Loucy (cell line): Measurements from ENCODE around the gene MRPL36.

Experiments
- H2AFZ ChIP-seq: fragments of 200-600 bp; sonication (generic); 2 replicates; pipeline ENCODE4 v1.6.0; 2016; ENCODE audit warnings: antibody characterized with exemption, mild to moderate bottlenecking, low read length, moderate library complexity
- H3F3A ChIP-seq: fragments of 200-600 bp; 2 replicates; pipeline ENCODE4 v1.6.0; 2016; ENCODE audit warnings: antibody characterized with exemption, low read depth, mild to moderate bottlenecking
- H3K27me3 ChIP-seq: fragments of 200-600 bp; sonication (generic); 2 replicates; pipeline ENCODE4 v1.6.1; 2014; ENCODE audit warnings: low read length, mild to moderate bottlenecking; ENCODE audit not compliant: insufficient read depth, poor library complexity, severe bottlenecking
- H3K36me3 ChIP-seq: fragments of 200-600 bp; sonication (generic); 2 replicates; pipeline ENCODE4 v1.6.1; 2016; ENCODE audit warnings: low read length; ENCODE audit not compliant: insufficient read depth
- H3K4me1 ChIP-seq: fragments of 200-600 bp; sonication (generic); 2 replicates; pipeline ENCODE4 v1.5.1; 2014; ENCODE audit warnings: low read length, mild to moderate bottlenecking; ENCODE audit not compliant: insufficient read depth, poor library complexity, severe bottlenecking
- H3K4me2 ChIP-seq: fragments of 200-600 bp; sonication (generic); 2 replicates; pipeline ENCODE4 v1.6.0; 2014; ENCODE audit warnings: antibody characterized with exemption, low read length, low read depth, mild to moderate bottlenecking; ENCODE audit not compliant: poor library complexity, severe bottlenecking
- H3K4me3 ChIP-seq: fragments of 200-600 bp; sonication (generic); 2 replicates; pipeline ENCODE4 v1.5.1; 2014; ENCODE audit warnings: low read length, mild to moderate bottlenecking, mixed read lengths; ENCODE audit not compliant: poor library complexity, severe bottlenecking
- H3K79me2 ChIP-seq: fragments of 200-600 bp; sonication (generic); 2 replicates; pipeline ENCODE4 v1.6.1; 2014; ENCODE audit warnings: low read length; ENCODE audit not compliant: insufficient read depth
- H3K9ac ChIP-seq: fragments of 200-600 bp; sonication (generic); 2 replicates; pipeline ENCODE4 v1.6.0; 2014; ENCODE audit warnings: mild to moderate bottlenecking, low read depth, low read length, moderate library complexity; ENCODE audit not compliant: poor library complexity, severe bottlenecking
- H3K9me2 ChIP-seq: fragments of 200-600 bp; sonication (generic); replicated peaks from 2 replicates; pipeline ENCODE4 v1.6.1; 2016; ENCODE audit warnings: low read depth, low read length, mixed read lengths
- H3K9me3 ChIP-seq: fragments of 200-600 bp; sonication (generic); 2 replicates; pipeline ENCODE4 v1.6.1; 2014; ENCODE audit warnings: mild to moderate bottlenecking, antibody characterized with exemption, low read length, low read depth; ENCODE audit not compliant: insufficient read depth
- H4K20me1 ChIP-seq: fragments of 200-600 bp; sonication (generic); 2 replicates; pipeline ENCODE4 v1.6.0; 2014; ENCODE audit warnings: antibody characterized with exemption, low read length, mild to moderate bottlenecking; ENCODE audit not compliant: insufficient read depth, poor library complexity, severe bottlenecking
- EZH2phosphoT487 ChIP-seq: fragments of 200-600 bp; IDR thresholded peaks from 2 replicates; pipeline ENCODE4 v1.6.1; 2018; ENCODE audit warnings: antibody characterized with exemption, mild to moderate bottlenecking, moderate library complexity, borderline replicate concordance
- TF ChIP-seq, protein P1 (sequence below): fragments of 200-600 bp; sonication (generic); conservative IDR thresholded peaks from 2 replicates; pipeline ENCODE4 v1.5.1; 2014; ENCODE audit warnings: mild to moderate bottlenecking, antibody characterized with exemption, low read length

Gene MRPL36

DNA sequence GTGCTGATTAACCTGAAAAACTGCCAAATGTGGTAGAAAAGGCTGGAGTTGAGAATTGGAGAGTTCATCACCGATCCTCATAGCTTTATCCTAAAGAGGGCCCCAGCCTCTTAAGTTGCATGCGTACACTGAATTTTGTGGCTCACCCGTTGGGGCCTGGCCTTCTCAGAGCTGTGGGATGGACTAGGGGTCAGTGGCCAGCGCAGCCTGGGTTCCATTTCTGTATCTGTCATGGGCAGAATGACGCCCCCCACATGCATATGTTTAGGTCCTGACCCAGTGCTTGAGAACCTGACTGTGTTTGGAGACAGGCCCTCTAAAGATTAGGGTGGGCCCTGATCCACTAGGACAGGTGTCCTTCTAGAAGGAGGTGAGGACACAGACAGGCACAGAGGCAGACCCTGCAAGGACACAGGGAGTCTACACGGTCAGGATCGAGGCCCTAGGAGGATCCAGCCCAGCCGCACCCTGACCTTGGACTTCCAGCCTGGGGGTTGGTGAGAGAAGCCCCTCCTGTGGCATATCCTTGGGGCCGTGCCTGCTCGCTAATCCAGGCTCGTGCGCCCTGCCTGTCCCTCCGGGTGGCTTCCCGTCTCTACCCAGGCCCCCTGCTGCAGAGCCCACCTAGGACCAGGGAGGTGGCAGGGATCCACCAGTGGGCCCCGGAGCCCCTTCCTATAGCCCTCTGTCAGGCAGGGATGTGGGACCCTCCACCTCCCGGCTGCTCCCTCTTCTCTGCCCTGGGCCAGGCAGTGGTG, 33.8 kb upstream of the MRPL36 start:
- Histone ChIP-seq H3K9me3 (no peaks in the 10 kb centered on the region), H3K4me2 (no peak overlapping the region), H3K4me3 (no peak overlapping the region), H3K9ac (no peak overlapping the region), H4K20me1 (no peaks in the 10 kb centered on the region), H3K4me1 (no peaks in the 10 kb centered on the region), H3K36me3 (no peaks in the 10 kb centered on the region), H3K27me3 (no peaks in the 10 kb centered on the region), H3K9me2 (no peaks in the 10 kb centered on the region), H3F3A (no peaks in the 10 kb centered on the region), H3K79me2 (no peaks in the 10 kb centered on the region), H2AFZ (no peak overlapping the region)
- TF ChIP-seq EZH2phosphoT487 = no peak
- TF ChIP-seq, protein P1, sequence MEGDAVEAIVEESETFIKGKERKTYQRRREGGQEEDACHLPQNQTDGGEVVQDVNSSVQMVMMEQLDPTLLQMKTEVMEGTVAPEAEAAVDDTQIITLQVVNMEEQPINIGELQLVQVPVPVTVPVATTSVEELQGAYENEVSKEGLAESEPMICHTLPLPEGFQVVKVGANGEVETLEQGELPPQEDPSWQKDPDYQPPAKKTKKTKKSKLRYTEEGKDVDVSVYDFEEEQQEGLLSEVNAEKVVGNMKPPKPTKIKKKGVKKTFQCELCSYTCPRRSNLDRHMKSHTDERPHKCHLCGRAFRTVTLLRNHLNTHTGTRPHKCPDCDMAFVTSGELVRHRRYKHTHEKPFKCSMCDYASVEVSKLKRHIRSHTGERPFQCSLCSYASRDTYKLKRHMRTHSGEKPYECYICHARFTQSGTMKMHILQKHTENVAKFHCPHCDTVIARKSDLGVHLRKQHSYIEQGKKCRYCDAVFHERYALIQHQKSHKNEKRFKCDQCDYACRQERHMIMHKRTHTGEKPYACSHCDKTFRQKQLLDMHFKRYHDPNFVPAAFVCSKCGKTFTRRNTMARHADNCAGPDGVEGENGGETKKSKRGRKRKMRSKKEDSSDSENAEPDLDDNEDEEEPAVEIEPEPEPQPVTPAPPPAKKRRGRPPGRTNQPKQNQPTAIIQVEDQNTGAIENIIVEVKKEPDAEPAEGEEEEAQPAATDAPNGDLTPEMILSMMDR = no peak

DNA sequence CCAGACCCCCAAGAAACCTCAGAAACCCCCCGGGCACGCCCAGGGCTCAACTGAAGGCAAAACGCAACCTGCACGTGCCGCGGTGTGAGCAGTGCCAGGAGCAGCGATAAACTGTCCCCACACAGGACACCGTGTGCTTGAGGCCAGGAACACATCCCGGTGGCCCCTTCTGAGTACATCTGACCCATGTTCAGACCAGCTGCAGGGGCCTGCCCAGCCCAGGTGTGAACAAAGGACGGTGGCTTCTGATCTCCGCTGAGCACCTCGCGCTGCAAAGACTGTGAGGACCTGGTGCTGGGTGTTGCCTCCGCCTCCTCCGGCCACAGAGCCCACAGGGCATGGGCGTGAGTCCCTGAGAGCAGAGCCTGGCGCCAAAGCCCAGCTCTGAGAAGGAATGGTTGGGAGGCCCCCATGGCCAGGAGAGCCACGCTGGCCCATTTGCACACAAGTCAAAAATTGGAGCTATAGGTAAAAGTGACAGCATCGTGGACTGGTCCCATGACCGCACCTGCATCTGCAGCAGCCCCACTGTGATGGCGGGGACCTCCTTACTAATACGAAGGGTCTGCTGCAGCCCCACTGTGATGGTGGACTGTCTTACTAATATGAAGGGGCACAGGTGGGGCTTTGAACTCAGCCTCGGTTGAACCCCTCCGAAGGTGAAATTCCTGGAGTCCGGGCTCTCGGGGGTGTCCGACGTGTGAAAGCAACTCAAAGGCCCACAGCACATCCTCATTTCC, 33.0 kb upstream of the MRPL36 start:
- no peak overlapping the region for H3K4me2 ChIP-seq
- H3F3A ChIP-seq = no peaks in the 10 kb centered on the region
- H3K79me2 ChIP-seq = no peaks in the 10 kb centered on the region
- H4K20me1 ChIP-seq = no peaks in the 10 kb centered on the region
- H3K9ac ChIP-seq = no peak overlapping the region
- H3K4me3 ChIP-seq = no peak overlapping the region
- TF ChIP-seq, protein P1 = no peak
- no peak for TF ChIP-seq EZH2phosphoT487
- H3K36me3 ChIP-seq = no peaks in the 10 kb centered on the region
- no peaks in the 10 kb centered on the region for H3K9me3 ChIP-seq
- H2AFZ ChIP-seq = no peak overlapping the region
- H3K27me3 ChIP-seq = no peaks in the 10 kb centered on the region
- H3K4me1 ChIP-seq = no peaks in the 10 kb centered on the region
- no peaks in the 10 kb centered on the region for H3K9me2 ChIP-seq

DNA sequence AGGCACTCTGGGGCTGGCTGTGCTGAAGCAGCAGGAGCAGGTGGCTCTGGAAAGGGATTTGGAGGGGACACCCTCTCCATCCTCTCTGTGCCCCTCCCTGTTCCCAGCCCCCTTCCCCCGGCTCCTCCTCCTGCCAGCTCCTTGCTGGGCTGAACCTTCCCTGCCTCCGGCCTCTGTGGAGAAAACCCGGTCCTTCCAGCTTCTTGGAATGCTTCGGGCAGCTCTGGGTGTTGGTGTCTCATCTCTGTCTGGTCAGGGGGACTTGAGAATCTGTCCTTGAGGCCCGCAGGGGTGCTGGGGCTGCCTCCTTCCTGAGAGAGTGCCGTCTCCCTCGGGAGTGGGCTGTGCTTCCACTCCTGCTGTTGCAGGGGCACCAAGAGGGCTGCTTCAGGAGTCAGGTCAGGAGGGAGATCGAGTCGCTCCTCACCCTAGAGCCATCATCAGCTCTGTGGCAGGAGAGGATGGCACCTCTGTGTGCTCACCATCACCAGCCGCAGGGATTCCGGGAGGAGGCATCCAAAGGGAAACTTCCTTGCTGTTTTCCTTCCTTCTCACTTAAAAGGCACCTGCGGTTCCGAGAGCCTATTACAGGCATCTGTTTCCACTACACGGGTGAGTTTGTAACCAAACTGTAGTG, 32.2 kb upstream of the MRPL36 start:
- Histone ChIP-seq H3K9me2 (no peaks in the 10 kb centered on the region), H3K4me1 (no peaks in the 10 kb centered on the region), H3K27me3 (no peaks in the 10 kb centered on the region), H3K36me3 (no peaks in the 10 kb centered on the region), H2AFZ (no peak overlapping the region), H3K4me2 (no peak overlapping the region), H3K9me3 (no peaks in the 10 kb centered on the region), H3K4me3 (no peak overlapping the region), H4K20me1 (no peaks in the 10 kb centered on the region), H3K9ac (no peak overlapping the region), H3K79me2 (no peaks in the 10 kb centered on the region), H3F3A (no peaks in the 10 kb centered on the region)
- TF ChIP-seq, protein P1 = no peak
- no peak for TF ChIP-seq EZH2phosphoT487
